Skeletal muscle satellite cell (primary cell): Measurements from ENCODE around the gene NECTIN1.

Experiments
- H3K27me3 ChIP-seq: 2 replicates; pipeline ENCODE4 v1.7.0; 2013; ENCODE audit warnings: low read length; ENCODE audit not compliant: control insufficient read depth, insufficient read depth
- H3K36me3 ChIP-seq: 2 replicates; pipeline ENCODE4 v1.7.0; 2013; ENCODE audit warnings: mild to moderate bottlenecking, control low read depth, low read length; ENCODE audit not compliant: insufficient read depth
- H3K4me1 ChIP-seq: 2 replicates; pipeline ENCODE4 v1.7.0; 2013; ENCODE audit warnings: low read length; ENCODE audit not compliant: control insufficient read depth, insufficient read depth
- H3K4me2 ChIP-seq: 2 replicates; pipeline ENCODE4 v1.7.0; 2013; ENCODE audit warnings: mild to moderate bottlenecking, low read length
- H3K4me3 ChIP-seq: 2 replicates; pipeline ENCODE4 v1.7.0; 2013; ENCODE audit warnings: low read length
- H3K9ac ChIP-seq: 2 replicates; pipeline ENCODE4 v1.7.0; 2013; ENCODE audit warnings: mild to moderate bottlenecking, low read depth, low read length, moderate library complexity
- H3K9me3 ChIP-seq: replicated peaks from 2 replicates; pipeline ENCODE4 v1.7.0; 2013; ENCODE audit warnings: mild to moderate bottlenecking, control low read depth, low read length

The NECTIN1 gene

DNA sequence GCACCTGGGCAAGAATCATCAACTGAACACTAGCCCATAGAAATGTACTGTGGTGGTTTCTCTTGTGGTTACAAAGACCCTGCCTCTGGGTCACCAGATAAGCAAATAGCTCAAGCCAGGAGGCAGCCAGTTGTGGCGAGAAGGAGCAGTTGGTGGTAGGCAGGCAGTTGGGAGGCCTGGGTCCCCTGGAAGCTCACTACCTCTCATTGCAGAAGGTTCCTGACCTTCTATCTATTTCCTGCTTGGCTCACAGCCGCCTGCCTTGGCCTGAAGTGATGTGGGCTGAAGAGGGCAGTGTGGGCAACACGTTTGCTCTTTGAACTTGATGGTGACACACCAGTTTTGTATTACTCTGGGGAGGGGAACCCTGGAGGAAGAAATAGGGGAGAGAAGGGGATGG is 34.7 kb downstream of the NECTIN1 start:
- Histone ChIP-seq H3K36me3 (no peaks in the 10 kb centered on the region), H3K9me3 (no peaks in the 10 kb centered on the region), H3K9ac (no peak overlapping the region), H3K4me2 (no peak overlapping the region), H3K27me3 (no peaks in the 10 kb centered on the region), H3K4me3 (no peak overlapping the region), H3K4me1 (no peaks in the 10 kb centered on the region)

DNA sequence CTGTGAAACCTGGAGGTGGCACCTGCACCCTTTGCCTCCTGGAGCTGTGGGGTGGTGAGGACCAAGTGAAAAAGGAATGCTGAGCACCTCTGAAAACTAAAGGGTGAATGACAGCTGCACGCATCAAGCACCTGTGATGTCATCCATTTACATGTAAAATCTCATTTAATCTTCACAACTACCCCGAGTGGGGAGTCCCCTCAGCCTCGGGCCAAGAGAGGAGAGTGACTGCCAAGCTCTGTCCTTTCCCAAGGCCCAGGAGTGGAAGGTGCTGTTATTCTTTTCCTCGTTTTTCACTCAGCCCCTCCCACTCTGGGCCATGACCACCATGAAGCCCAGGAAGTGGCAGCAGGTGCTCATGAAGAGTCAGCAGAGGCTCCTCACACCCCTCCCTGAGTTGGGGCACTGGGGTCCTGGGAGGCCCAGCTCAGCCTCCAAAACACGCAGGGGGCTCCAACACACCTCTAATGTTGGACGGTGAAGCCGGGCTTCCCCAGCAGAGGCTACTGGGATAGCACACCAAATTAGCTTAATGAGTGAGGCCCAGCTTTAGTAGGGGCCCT is 35.7 kb downstream of the NECTIN1 start:
- Histone ChIP-seq H3K36me3 (no peaks in the 10 kb centered on the region), H3K4me3 (no peak overlapping the region), H3K9me3 (no peaks in the 10 kb centered on the region), H3K4me2 (no peak overlapping the region), H3K4me1 (no peaks in the 10 kb centered on the region), H3K9ac (no peak overlapping the region), H3K27me3 (no peaks in the 10 kb centered on the region)

DNA sequence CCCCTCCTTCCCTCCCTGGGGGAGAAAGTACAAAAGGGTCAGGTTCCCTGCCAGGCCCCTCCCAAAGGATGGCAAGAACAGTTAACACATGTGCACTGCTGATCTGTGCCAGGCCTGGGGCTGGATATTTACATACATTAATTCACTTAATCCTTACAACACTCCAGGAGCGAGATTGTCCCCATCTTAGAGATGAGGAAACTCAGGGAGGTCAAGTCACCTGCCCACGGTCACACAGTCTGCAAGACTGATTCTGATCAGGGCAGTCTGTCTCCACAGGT is 36.5 kb downstream of the NECTIN1 start:
- Histone ChIP-seq H3K4me3 (no peak overlapping the region), H3K4me2 (no peak overlapping the region), H3K36me3 (no peaks in the 10 kb centered on the region), H3K4me1 (no peaks in the 10 kb centered on the region), H3K9ac (no peak overlapping the region), H3K9me3 (no peaks in the 10 kb centered on the region), H3K27me3 (no peaks in the 10 kb centered on the region)

DNA sequence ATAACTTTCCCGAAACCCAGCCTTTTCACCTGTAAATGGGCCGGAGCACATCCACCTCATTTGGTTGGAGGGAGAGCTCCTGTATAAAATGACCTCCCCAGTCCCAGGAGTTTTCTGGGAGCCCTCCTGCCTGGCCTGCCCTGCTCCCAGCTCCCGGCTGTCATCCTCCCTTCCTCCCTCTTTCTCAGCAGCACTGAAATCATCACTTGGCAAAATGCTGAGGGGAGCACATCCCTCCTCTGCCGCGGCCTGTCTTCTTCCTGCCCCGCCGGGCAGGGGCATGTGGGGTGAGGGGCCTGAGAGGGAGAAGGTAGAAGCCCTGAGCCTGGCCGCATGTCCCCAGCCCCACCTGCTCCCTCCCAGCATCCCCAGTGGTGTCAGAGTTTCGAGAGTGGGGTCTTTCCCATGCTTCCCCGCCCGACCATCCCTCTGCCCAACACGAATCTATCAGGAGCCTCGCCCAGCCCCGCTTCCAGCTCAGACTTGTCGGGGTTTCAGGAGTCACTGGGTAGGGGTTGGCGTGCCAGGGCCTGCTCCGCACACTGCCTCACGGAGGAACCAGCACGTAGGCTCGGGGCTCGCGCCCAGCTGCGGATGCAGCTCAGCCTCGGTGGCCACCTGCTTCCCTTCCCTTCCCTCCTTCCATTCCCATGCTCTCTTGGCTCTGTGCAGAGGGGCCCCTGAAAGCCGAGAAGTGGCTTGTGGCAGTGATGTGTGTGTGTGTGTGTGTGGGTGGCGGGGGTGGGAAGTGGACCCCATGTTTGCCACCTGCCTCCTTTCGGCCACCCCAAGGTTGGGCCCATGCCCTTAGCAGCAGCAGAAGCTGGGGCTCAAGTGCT is 37.1 kb downstream of the NECTIN1 start:
- Histone ChIP-seq H3K9ac (no peak overlapping the region), H3K4me1 (no peaks in the 10 kb centered on the region), H3K4me2 (no peak overlapping the region), H3K4me3 (no peak overlapping the region), H3K36me3 (no peaks in the 10 kb centered on the region), H3K27me3 (no peaks in the 10 kb centered on the region), H3K9me3 (no peaks in the 10 kb centered on the region)

DNA sequence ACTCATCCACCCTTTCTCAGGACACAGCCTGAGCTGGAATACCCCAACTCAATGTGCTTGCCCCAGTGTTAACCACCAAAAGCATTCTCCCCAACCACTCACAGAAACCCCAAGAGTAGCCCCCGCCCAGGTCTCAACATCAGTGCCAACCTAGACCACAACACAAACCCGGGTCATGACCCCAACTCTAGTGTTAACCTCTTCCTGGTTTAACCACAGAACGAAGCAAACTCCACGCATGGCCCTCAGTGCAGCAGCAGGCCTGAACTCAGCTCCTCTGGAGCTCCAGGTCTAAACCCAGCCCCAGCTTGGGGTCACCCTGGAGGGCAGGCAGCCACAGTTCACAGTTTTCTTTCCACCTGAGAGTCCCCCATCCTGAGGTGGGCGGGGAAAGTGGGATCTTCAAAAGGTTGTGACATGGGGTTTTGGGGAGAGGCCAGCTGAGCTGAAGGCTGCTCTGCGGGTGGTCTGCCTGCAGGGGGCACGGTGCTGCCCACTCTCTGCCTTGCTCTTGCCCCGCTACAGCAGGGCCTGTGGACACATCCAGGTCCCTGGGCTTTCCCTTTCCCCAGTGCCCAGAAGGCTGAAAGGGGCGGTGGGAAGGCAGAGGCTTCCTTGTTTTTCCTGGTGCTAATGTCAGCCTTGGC is 37.9 kb downstream of the NECTIN1 start:
- H3K4me3 ChIP-seq: no peak overlapping the region
- no peaks in the 10 kb centered on the region for H3K4me1 ChIP-seq

DNA sequence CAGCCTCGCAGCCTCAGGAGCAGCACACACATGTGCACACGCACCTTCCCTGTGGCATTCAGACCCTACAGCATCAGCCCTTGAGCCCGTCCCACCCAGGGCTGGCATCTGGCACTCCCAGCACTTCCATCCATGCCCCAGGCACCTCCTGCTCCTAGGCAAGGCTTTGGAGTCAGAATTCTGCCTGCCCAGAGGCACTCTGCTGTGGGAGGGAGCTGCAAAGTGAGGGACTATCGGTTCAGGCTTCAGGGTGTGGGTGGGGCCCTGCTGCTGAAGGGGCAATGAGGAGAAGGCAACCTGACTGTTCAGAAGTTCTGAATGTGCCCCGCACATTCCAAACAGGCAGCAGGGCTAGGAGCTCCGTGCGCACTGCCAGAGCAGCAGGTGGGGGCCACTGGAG is 39.7 kb downstream of the NECTIN1 start:
- no peak overlapping the region for H3K4me2 ChIP-seq
- no peak overlapping the region for H3K4me3 ChIP-seq
- H3K9ac ChIP-seq: no peak overlapping the region
- no peaks in the 10 kb centered on the region for H3K9me3 ChIP-seq
- no peaks in the 10 kb centered on the region for H3K36me3 ChIP-seq
- H3K27me3 ChIP-seq: no peaks in the 10 kb centered on the region
- H3K4me1 ChIP-seq: peaks cover 9% of the 10 kb centered on the region

More for the DNA sequence above, 37.9 kb downstream of the NECTIN1 start:
- Histone ChIP-seq H3K9ac (no peak overlapping the region), H3K27me3 (no peaks in the 10 kb centered on the region), H3K36me3 (no peaks in the 10 kb centered on the region), H3K9me3 (no peaks in the 10 kb centered on the region), H3K4me2 (no peak overlapping the region)

DNA sequence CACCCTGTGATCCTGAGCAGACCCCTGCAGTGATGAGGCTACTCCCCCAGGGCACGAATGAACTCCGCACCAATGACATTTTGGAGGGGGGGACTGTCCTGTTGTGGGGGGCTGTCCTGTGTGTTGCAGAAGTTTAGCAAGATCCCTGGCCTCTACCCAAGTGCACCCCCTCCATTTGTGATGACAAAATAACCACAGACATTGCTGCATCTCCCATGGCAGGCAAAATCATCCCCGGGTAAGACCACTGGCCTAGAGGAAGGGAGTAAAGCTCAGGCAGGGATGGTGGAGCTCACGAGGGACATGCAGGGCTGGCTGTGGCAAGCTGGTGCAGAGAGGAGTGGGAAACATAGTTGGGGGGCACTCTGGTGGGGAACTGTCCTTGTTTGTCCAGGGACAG is 40.6 kb downstream of the NECTIN1 start:
- peaks cover 15% of the 10 kb centered on the region for H3K4me1 ChIP-seq
- H3K9ac ChIP-seq: no peak overlapping the region
- no peak overlapping the region for H3K4me3 ChIP-seq

DNA sequence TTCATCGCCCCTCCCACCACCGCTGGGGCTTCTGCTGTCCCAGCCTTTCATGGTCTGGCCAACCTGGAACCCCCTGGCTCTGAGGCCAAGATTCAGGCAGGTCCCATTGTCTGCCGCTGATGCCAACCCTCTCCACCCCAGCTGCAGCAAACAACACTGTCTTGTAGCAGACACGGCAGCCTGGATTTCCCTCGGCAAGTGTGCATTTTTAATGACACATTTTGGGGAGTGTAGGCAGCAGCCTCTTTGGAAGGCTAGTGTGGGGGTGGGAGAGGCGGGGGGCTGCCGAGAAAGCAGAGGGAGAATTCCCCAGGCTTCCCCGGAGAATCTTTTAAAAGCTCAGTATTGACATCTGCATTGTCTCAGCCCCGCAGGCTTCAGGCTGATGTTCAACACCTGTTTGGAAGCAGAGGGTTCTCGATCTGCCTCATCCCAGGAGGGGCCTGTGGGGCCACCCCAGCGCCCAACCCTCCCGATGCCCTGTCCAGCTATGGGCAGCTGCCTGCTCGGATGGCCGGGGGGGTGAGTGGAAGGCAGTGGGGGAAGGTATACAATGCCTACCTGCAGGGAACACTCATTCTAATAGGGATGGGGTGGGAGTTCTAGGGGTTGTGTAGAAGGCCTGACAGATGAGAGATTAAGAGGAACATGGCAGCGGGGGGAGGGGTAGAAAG is 41.5 kb downstream of the NECTIN1 start:
- Histone ChIP-seq H3K27me3 (no peaks in the 10 kb centered on the region), H3K4me1 (peaks cover 15% of the 10 kb centered on the region), H3K9ac (no peak overlapping the region), H3K9me3 (no peaks in the 10 kb centered on the region), H3K4me2 (no peak overlapping the region), H3K4me3 (no peak overlapping the region), H3K36me3 (no peaks in the 10 kb centered on the region)

More for the DNA sequence above, 40.6 kb downstream of the NECTIN1 start:
- Histone ChIP-seq H3K4me2 (no peak overlapping the region), H3K36me3 (no peaks in the 10 kb centered on the region), H3K27me3 (no peaks in the 10 kb centered on the region), H3K9me3 (no peaks in the 10 kb centered on the region)

DNA sequence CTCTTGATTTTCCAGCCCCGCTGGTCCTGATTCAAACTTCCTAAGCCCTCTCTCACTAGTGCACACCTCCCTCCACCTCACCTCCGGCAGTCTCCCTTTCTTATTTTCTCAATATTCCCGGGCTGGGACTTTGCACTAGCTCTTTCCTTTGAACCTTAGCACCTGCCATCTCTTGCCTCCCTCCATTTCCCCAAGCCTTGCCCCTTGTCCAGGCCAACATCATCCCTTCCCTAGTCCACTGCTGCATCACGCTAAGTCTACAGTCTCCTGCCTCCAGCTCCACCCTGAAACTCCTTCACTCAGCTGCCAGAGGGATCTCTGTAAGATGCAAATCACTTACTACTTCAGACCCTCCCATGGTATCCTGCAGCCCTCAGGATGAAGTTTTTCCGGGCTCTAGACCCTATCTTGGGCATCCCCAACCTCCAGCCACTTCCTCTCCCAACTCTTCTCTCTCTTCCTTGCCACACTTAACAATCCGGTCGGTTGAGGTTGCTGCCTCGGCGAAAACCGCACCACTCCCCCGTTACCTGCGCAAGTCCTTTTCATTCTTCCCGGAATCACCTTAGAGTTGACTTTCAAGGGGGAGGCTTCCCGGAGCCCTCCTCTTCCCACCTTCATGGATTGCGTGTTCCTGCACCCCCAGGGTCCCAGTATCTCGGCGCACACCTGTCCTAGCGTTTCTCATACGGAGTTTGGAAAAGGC is 42.7 kb downstream of the NECTIN1 start:
- Histone ChIP-seq H3K36me3 (no peaks in the 10 kb centered on the region), H3K4me1 (peaks cover 15% of the 10 kb centered on the region), H3K9ac (no peak overlapping the region), H3K4me2 (no peak overlapping the region), H3K27me3 (no peaks in the 10 kb centered on the region), H3K9me3 (no peaks in the 10 kb centered on the region), H3K4me3 (no peak overlapping the region)

DNA sequence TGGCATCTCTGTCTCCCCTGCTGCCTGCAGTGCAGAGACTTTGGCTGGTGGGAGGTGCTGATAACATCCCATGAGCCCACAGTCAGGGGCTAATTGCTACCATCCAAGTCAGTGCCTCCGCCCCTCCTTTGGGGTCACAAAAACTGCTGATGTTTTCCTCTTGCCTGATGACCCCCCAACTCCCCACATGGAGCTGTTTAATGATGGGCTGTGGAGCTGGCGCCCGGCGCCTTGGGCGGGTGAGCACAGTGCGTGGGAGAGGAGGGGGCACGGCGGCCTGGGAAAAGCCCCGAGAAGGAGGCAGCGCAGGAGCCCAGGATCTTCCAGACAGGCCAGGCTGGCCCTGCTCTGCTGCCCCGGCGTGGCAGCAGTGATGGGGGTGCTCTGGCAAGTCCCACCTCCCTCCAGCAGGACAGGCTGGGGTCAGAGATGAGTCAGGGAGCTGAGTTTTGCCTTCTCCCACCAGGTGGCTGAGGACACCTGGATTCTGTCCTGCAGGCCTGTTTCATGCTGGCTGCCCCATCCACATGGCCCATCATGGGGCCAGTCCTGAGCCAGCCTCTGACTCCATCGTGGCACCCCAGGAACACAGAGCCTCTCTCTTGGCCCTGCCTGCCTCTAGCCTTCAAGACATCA is 43.8 kb downstream of the NECTIN1 start:
- Histone ChIP-seq H3K4me2 (no peak overlapping the region), H3K27me3 (no peaks in the 10 kb centered on the region), H3K36me3 (no peaks in the 10 kb centered on the region), H3K9me3 (no peaks in the 10 kb centered on the region), H3K9ac (no peak overlapping the region), H3K4me1 (peaks cover 15% of the 10 kb centered on the region), H3K4me3 (no peak overlapping the region)
